HG03442 (cell line): ENCODE data around the gene VPS8.
"Not testable (repeated sequence)": the region's sequence is repeated elsewhere in the genome, so short reads cannot be mapped to it uniquely, and the experiment has no call there.

Experiments used
- ATAC-seq: cut with Tn5 transposase; IDR thresholded peaks from one replicate; pipeline ENCODE4 v1.9.1; 2021; ENCODE audit warnings: mild to moderate bottlenecking, moderate library complexity; ENCODE audit not compliant: unreplicated experiment

The VPS8 gene

GRCh38 chr3:184910664-184911063 lies 98.7 kb downstream of the VPS8 start:
- no peak for ATAC-seq

GRCh38 chr3:184911570-184911969 lies 99.6 kb downstream of the VPS8 start:
- ATAC-seq, result no peak

- no peak for ATAC-seq
Measured at GRCh38 chr3:184912163-184912562, 100.2 kb downstream of the VPS8 start.

GRCh38 chr3:184914628-184915027 lies 102.7 kb downstream of the VPS8 start:
- no peak for ATAC-seq

GRCh38 chr3:184918750-184919149 lies 106.8 kb downstream of the VPS8 start:
- ATAC-seq, result no peak

GRCh38 chr3:184919651-184920050 lies 107.7 kb downstream of the VPS8 start:
- ATAC-seq, result no peak

- no peak for ATAC-seq
Measured at GRCh38 chr3:184924547-184924946, 112.6 kb downstream of the VPS8 start.

GRCh38 chr3:184927796-184928315 lies 115.9 kb downstream of the VPS8 start:
- ATAC-seq, result no peak

- no peak for ATAC-seq
Measured at GRCh38 chr3:184932777-184933176, 120.8 kb downstream of the VPS8 start.

- no peak for ATAC-seq
Measured at GRCh38 chr3:184937611-184938010, 125.6 kb downstream of the VPS8 start.

GRCh38 chr3:184941408-184941807 lies 129.4 kb downstream of the VPS8 start:
- no peak for ATAC-seq

GRCh38 chr3:184942735-184943134 lies 130.8 kb downstream of the VPS8 start:
- no peak for ATAC-seq

- no peak for ATAC-seq
Measured at GRCh38 chr3:184944241-184944640, 132.3 kb downstream of the VPS8 start.

- no peak for ATAC-seq
Measured at GRCh38 chr3:184945886-184946625, 134.1 kb downstream of the VPS8 start.

GRCh38 chr3:184946917-184947316 lies 135.0 kb downstream of the VPS8 start:
- no peak for ATAC-seq

GRCh38 chr3:184949251-184949965 lies 137.4 kb downstream of the VPS8 start:
- no peak for ATAC-seq

GRCh38 chr3:184950816-184951215 lies 138.8 kb downstream of the VPS8 start:
- ATAC-seq, result not testable (repeated sequence)

GRCh38 chr3:184952671-184953070 lies 140.7 kb downstream of the VPS8 start:
- no peak for ATAC-seq

- ATAC-seq, result no peak
Measured at GRCh38 chr3:184953401-184953800, 141.4 kb downstream of the VPS8 start.

GRCh38 chr3:184954251-184954650 lies 142.3 kb downstream of the VPS8 start:
- no peak for ATAC-seq

- not testable (repeated sequence) for ATAC-seq
Measured at GRCh38 chr3:184954851-184955250, 142.9 kb downstream of the VPS8 start.
